PFSK-1 (cell line): ENCODE results near the gene SLC22A23.

Source experiments
- FOXP2 ChIP-seq: optimal IDR thresholded peaks from 2 replicates; pipeline ENCODE3; 2011; ENCODE audit warnings: borderline replicate concordance, control low read depth, inconsistent platforms; ENCODE audit not compliant: insufficient read depth; ENCODE audit errors: extremely low read length, extremely low read depth
- POLR2AphosphoS5 ChIP-seq: IDR thresholded peaks from 2 replicates; pipeline ENCODE4 v1.6.1; 2012; ENCODE audit warnings: low read depth, mild to moderate bottlenecking, control low read depth, low read length, moderate library complexity
- SIN3A ChIP-seq: IDR thresholded peaks from 2 replicates; pipeline ENCODE4 v1.6.1; 2012; ENCODE audit warnings: mild to moderate bottlenecking, low read length, moderate library complexity, borderline replicate concordance; ENCODE audit not compliant: insufficient read depth
- TAF1 ChIP-seq: IDR thresholded peaks from 2 replicates; pipeline ENCODE4 v1.6.1; 2012; ENCODE audit warnings: low read length, control low read depth, borderline replicate concordance; ENCODE audit not compliant: insufficient read depth
- TF ChIP-seq, protein P1 (sequence below), 2 experiments: IDR thresholded peaks; 2 replicates each; pipeline versions ENCODE4 v1.6.1 to v1.8.0; 2011 to 2012; ENCODE audit warnings: low read depth in 2 of 2, low read length in 2 of 2, control low read depth in 1 of 2, inconsistent platforms in 1 of 2, mild to moderate bottlenecking in 1 of 2, moderate library complexity in 1 of 2; ENCODE audit not compliant: insufficient read depth in 1 of 2

SLC22A23 gene

DNA sequence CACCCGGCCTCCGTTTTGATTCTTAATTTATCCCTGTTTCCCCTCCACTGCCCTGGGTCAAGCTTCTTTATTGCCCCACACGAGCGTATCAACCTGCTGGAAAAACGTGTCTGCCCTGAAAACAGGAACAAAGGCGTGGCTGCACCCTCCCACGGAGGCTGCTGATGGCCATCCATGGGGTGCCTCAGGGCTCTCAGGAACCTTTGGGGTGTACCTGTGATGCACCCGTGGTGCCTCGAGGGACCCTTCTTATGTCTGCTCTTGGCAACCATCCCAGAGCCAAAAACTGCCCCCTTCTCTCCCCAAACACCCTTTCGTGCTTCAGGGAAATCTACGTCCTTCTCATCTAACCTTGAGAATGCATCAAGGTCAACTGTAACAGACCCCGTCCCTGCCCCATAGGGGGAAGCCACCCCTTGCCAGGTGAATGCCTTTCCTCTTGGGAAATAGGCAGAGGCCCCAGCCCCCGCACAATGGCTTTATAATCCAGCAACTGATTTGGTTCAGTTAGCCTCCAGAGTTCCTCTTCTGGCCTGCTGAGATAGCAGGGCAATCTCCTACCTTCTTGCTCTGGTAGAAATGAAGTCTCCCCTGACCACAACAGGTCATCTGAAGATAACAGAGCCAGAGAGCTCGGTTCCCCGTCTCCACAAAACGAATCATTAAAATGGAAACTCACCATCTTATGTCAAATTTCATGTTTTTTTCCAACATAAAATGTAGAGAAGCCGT, 168.7 kb downstream of the SLC22A23 start:
- TF ChIP-seq POLR2AphosphoS5 (no peak), FOXP2 (no peak), TAF1 (no peak), SIN3A (no peak)
- TF ChIP-seq, protein P1, sequence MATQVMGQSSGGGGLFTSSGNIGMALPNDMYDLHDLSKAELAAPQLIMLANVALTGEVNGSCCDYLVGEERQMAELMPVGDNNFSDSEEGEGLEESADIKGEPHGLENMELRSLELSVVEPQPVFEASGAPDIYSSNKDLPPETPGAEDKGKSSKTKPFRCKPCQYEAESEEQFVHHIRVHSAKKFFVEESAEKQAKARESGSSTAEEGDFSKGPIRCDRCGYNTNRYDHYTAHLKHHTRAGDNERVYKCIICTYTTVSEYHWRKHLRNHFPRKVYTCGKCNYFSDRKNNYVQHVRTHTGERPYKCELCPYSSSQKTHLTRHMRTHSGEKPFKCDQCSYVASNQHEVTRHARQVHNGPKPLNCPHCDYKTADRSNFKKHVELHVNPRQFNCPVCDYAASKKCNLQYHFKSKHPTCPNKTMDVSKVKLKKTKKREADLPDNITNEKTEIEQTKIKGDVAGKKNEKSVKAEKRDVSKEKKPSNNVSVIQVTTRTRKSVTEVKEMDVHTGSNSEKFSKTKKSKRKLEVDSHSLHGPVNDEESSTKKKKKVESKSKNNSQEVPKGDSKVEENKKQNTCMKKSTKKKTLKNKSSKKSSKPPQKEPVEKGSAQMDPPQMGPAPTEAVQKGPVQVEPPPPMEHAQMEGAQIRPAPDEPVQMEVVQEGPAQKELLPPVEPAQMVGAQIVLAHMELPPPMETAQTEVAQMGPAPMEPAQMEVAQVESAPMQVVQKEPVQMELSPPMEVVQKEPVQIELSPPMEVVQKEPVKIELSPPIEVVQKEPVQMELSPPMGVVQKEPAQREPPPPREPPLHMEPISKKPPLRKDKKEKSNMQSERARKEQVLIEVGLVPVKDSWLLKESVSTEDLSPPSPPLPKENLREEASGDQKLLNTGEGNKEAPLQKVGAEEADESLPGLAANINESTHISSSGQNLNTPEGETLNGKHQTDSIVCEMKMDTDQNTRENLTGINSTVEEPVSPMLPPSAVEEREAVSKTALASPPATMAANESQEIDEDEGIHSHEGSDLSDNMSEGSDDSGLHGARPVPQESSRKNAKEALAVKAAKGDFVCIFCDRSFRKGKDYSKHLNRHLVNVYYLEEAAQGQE (IDR thresholded peaks at IDR 0.05; ENCODE audit: insufficient read depth in 1 of 2, low read depth in 2 of 2, low read length in 2 of 2) = no peak

DNA sequence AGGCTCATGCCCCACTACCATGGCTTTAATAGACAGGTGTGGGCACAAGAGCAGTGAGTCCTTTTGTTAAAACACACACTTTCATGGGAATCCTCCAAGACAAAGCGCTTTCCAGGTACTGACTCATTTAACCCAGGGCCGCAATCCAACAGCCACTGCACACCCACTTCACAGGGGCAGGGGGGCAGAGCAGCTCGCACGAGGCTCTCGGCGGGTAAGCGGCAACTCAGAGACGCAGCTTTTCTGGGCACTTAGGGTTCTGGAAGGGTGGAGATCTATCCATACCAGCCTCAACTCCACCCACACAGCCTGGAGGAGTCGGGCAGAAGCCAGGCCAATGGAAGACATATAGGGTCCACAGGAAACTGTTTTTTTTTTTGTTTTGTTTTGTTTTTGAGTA, 169.5 kb downstream of the SLC22A23 start:
- TF ChIP-seq POLR2AphosphoS5 (no peak), FOXP2 (no peak), TAF1 (no peak), SIN3A (no peak)

DNA sequence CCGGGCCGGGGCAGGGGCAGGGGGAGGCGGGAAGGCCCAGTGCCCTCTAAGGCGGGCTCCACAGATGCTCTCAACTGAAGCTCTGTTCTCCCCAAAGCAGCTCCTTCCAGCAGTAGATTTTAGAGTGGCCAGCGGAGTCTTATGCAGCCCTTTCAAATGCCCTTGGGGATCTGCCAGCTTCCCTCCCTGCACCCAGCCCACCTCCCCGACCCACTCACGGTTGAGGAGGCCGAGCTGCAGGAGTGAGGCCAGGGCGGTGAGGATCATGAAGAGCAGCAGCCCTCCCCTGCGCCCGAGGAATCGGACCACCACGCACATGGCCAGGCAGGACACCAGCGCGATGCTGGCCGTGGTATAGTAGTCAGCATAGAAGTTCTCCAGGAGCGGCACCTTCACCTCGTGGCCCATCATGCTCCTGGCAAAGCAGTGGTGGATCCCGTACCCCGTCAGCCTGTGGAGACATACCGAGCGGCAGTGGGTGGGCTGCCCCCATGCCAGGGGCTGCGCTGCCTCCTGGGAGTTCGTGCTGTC, 170.1 kb downstream of the SLC22A23 start:
- TF ChIP-seq SIN3A (no peak), POLR2AphosphoS5 (no peak), FOXP2 (no peak), TAF1 (no peak)
- TF ChIP-seq, protein P1 (IDR thresholded peaks at IDR 0.05; ENCODE audit: insufficient read depth in 1 of 2, low read depth in 2 of 2, low read length in 2 of 2) = no peak

DNA sequence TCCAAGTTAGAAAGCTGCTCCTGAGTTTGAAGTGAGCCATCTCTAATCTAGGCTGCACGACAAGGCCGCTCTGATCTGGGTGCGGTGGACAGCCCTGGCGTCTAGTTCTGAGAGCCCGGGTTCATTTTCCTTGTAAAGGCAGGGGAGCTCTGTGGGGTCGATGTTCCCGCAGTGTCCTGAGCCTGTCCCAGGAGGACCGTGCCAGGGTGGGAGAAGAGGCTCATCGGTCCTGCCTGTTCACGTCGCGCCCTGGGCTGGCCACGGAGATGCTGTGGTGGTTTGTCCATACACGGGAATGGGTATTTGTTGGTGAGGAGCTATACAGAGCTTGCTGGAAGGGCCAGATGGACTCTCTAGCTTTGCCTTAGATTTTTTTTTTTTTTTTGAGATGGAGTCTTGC, 171.1 kb downstream of the SLC22A23 start:
- TF ChIP-seq FOXP2 = no peak
- TF ChIP-seq POLR2AphosphoS5 = no peak

DNA sequence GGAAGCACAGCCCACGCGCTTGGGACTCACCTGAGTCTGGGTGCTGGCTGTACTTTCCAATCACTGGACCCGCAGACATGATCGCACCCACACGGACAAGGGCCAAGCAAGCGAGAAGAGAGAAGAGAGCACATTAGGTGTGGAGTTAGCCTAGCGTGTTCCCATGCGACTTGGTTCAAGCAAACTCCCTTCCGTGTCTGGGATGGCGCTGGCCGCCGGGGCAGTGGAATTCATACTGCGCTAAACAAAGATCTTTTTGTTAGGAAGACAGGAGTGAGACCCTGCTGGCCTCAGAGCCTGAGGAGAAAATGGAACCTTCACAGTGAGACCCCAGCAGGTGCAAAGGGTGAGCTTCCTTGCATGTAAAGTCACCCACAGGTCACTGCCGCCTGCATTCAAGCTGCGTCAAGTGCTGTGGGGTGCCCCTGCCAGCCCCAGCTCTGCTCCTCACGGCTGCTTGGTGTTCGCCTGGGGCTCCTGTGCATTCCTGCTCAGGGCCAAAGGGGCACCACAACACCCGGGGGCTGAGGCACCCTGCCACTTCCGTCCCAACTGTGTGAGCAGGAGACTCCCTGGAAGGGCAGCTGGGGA, 171.7 kb downstream of the SLC22A23 start:
- TF ChIP-seq POLR2AphosphoS5 = no peak
- no peak for TF ChIP-seq SIN3A
- TF ChIP-seq, protein P1 (IDR thresholded peaks at IDR 0.05; ENCODE audit: insufficient read depth in 1 of 2, low read depth in 2 of 2, low read length in 2 of 2) = no peak
- TF ChIP-seq FOXP2 = no peak
- no peak for TF ChIP-seq TAF1

DNA sequence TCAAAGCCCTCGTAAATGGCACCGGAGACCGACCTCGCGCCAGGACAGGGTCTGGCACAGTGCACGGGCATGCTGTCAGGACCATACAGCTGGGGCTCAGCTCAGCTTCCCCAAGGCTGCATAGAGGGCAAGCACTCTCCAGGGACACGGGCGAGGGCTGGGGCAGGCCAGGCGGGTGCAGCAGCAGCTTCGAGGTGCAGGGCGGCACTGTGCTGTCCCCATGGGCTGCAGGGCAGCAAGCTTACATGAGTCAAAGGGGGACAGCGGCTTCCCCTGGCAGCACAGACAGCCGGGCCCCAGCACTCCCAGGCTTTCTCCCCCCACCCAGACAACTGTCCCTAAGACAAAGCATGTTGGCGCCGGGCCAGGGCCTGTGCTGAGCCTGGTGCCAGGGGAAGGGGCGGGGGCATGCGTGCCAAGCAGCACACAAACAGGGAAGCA, 172.4 kb downstream of the SLC22A23 start:
- TF ChIP-seq, protein P1 (IDR thresholded peaks at IDR 0.05; ENCODE audit: insufficient read depth in 1 of 2, low read depth in 2 of 2, low read length in 2 of 2) = no peak
- TF ChIP-seq FOXP2 (no peak), SIN3A (no peak), POLR2AphosphoS5 (no peak), TAF1 (no peak)
